Lower lobe of right lung (tissue), 2 donors: ENCODE data around the gene MSANTD7. TPM values are rescaled to one million over a fixed set of nuclear protein-coding genes. Genes with fewer than 3 reads are reported as not detected.

Experiments
- ATAC-seq, 2 donors: fragments of 200-7000 bp; cut with Tn5 transposase; one replicate each; pipeline ENCODE4 v1.9.1; 2020 to 2022; ENCODE audit warnings: mild to moderate bottlenecking in 2 of 2, moderate library complexity in 2 of 2
- DNase-seq: peaks from one replicate; pipeline ENCODE4 v3.0.0-alpha.2; 2020
- H3K27ac ChIP-seq: fragments of 200-600 bp; one replicate; pipeline ENCODE4 v1.8.0; 2022
- H3K27me3 ChIP-seq: fragments of 200-600 bp; one replicate; pipeline ENCODE4 v1.8.0; 2022; ENCODE audit warnings: low read depth
- H3K36me3 ChIP-seq: fragments of 200-600 bp; one replicate; pipeline ENCODE4 v1.8.0; 2022; ENCODE audit warnings: mild to moderate bottlenecking
- H3K4me1 ChIP-seq: fragments of 200-600 bp; one replicate; pipeline ENCODE4 v1.8.0; 2022
- H3K4me3 ChIP-seq: fragments of 200-600 bp; one replicate; pipeline ENCODE4 v1.8.0; 2022; ENCODE audit warnings: mild to moderate bottlenecking
- H3K9me3 ChIP-seq: fragments of 200-600 bp; one replicate; pipeline ENCODE4 v1.8.0; 2022
- CTCF ChIP-seq: fragments of 200-600 bp; IDR thresholded peaks from one replicate; pipeline ENCODE4 v1.8.0; 2022; ENCODE audit warnings: antibody characterized with exemption, mild to moderate bottlenecking
- intact Hi-C: fragments of 100-400 bp; cut with DNase I; formaldehyde crosslinking; loops from one replicate; pipeline ENCODE4 v1.11.0; 2022
- long read RNA-seq: library from polyadenylated mRNA; unstranded; transcript quantifications from one replicate; pipeline ENCODE4 v2.0.0, GENCODE V29; 2021
- total RNA-seq: library from RNA; stranded (reverse); fragmentation: NEBNext Ultra II Directional; extraction: Animal tissue kit (Norgen Biotek cat#: 25700); gene quantifications from one replicate; pipeline ENCODE4 v1.2.1, GENCODE V29; 2021
- donor health status: DM: no; HTN: yes; CAD: no; lungs with severe emphysema.

The MSANTD7 gene
- 8.0 TPM for total RNA-seq
- long read RNA-seq, full-length matches to known transcripts, result 8 of 12 reads
- long read RNA-seq, partial matches to known transcripts, result 4 of 12 reads
- long read RNA-seq, other reads (novel, unspliced or antisense), result 0 of 12 reads

DNA sequence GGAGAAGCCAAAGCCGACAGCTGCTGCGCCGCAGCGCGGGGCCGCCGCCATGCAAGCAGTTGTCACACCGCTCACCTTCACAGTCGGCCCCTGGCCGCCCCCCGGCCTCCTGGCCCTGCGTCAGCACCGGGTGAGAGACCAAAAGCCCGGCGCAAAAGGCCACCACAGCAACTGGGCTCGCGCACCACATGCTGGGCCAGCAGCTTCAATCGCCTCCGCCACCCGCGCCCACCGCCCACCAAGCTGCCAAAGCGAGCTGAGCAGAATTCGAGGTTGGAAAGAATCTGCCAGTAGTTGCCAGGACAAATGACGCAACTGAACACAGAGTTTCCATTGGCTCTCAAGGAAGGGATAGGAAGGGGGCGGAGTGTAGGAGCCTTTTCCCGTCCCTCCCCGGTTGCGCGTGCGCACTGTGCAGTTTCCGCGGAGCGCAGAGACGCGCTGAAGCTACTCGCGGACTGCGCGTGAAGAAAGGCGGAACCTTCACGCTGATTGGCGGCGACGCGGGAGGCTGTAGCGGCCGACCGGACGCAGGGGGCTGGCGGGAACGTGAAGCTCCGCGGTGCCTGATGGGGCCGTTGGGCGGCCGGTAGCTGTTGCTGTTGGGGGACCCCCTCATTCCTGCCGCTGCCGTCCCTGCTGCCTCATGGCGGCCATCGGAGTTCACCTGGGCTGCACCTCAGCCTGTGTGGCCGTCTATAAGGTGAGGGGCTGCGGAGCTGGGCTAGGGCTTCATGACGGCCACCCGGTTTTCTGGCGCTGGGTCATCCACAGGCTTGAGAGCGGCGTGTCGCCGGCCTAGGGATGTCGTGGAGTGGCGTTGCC, at the start of gene MSANTD7, which contains the start of the genes CDNF and HSPA14:
Gene MSANTD7, plus strand, starts transcription at position 550 of the 825 bp plus-strand sequence. CDS start 3,979 bp downstream, outside the sequence.
Gene CDNF, minus strand, starts transcription at position 281 of the 825 bp plus-strand sequence. Its CDS starts 91 bp downstream, at position 190.
Gene HSPA14, plus strand, starts transcription at position 550 of the 825 bp plus-strand sequence. Its CDS starts 97 bp downstream, at position 647.
- peak; percentile 98 to 99 for ATAC-seq
- intact Hi-C loops, result no loop called here
- Histone ChIP-seq H3K4me1 (peaks cover 18% of the 10 kb centered on the region), H3K9me3 (no peaks in the 10 kb centered on the region), H3K4me3 (peak within 1 kb of the TSS; percentile 73), H3K27ac (peak within 1 kb of the TSS; percentile 89), H3K27me3 (no peaks in the 10 kb centered on the region), H3K36me3 (peaks cover 25% of the 10 kb centered on the region)
- no peak for TF ChIP-seq CTCF
- peak; percentile 99 for DNase-seq

DNA sequence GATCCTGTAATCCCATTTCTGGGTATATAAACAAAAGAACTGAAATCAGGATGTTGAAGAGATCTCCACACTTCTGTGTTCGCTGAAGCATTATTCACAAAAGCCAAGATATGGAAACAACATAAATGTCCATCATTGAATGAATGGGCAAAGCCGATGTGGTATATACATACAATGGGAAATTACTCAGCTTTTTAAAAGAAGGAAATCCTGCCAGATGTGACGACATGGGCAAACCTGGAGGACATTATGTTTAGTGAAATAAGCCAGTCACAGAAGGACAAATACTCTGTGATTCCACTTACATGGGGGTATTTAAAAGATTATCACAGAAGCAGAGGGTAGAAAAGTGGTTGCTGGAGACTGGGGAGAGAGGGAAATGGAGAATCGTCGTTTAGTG, 39.5 kb upstream of the MSANTD7 start:
- no peak overlapping the region for H3K4me3 ChIP-seq
- no peak overlapping the region for H3K27ac ChIP-seq
- H3K36me3 ChIP-seq, result no peaks in the 10 kb centered on the region
- intact Hi-C loops, result no loop called here
- TF ChIP-seq CTCF, result no peak
- H3K9me3 ChIP-seq, result no peaks in the 10 kb centered on the region
- H3K4me1 ChIP-seq, result no peaks in the 10 kb centered on the region
- DNase-seq, result no peak
- ATAC-seq, result no peak
- no peaks in the 10 kb centered on the region for H3K27me3 ChIP-seq

GRCh38 chr10:14800397-14800796, 37.7 kb upstream of the MSANTD7 start:
- Histone ChIP-seq H3K4me3 (no peak overlapping the region), H3K9me3 (no peaks in the 10 kb centered on the region), H3K36me3 (no peaks in the 10 kb centered on the region), H3K4me1 (no peaks in the 10 kb centered on the region), H3K27ac (no peak overlapping the region), H3K27me3 (no peaks in the 10 kb centered on the region)
- DNase-seq (no peak), ATAC-seq (no peak)
- TF ChIP-seq CTCF, result no peak
- intact Hi-C loops, result no loop called here

- H3K4me3 ChIP-seq, result no peak overlapping the region
- H3K9me3 ChIP-seq, result no peaks in the 10 kb centered on the region
- intact Hi-C loops, result no loop called here
- no peak for DNase-seq
- peak in 1 of 2 donors; percentile 42 for ATAC-seq
- no peaks in the 10 kb centered on the region for H3K4me1 ChIP-seq
- no peaks in the 10 kb centered on the region for H3K27me3 ChIP-seq
- no peak for TF ChIP-seq CTCF
- no peak overlapping the region for H3K27ac ChIP-seq
- H3K36me3 ChIP-seq, result no peaks in the 10 kb centered on the region
Measured at GRCh38 chr10:14801723-14802122, 36.4 kb upstream of the MSANTD7 start.

DNA sequence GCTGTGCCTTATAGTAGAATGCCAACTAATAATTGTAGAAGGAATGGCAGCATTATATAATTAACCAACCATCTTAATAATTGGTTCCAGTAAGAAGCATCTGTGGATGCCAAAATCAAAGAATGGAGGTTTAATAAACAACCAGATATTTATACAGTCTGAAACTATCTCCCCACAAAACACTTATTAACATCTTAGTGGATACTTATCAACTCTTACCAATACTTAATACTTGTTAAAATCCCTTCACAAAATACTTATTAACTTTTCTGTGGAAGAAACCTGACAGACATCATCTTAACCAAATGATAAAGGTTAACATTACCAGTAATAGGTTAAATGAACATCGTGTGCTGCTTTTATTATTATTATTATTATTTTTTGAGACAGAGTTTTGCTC, 34.3 kb upstream of the MSANTD7 start:
- intact Hi-C loops, result no loop called here
- H3K4me3 ChIP-seq, result no peak overlapping the region
- DNase-seq (no peak), ATAC-seq (no peak)
- H3K36me3 ChIP-seq, result no peaks in the 10 kb centered on the region
- H3K4me1 ChIP-seq, result no peaks in the 10 kb centered on the region
- no peaks in the 10 kb centered on the region for H3K27me3 ChIP-seq
- no peak overlapping the region for H3K27ac ChIP-seq
- TF ChIP-seq CTCF, result no peak
- no peaks in the 10 kb centered on the region for H3K9me3 ChIP-seq
